ENCODE data around the gene TRIM2.

Gene TRIM2

DNA sequence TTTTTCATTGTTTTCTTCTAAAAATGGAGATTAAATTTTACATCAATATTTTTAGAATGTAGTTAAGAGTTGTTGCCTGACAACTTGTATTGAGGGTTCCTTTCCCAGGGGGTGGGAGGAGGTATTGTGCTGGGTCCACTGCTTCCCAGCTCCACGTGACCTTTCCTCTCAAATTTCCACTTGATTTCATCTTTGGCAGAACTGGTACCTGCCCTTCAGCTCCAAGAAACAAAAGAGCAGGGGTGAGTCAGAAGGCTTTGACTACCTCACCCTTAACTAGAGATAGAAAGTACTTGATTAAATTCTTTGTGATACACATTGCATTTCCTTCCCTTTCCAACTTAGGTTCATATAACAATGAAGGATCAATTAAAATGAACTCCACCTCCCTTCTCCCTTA, 19.7 kb downstream of the TRIM2 start:
- no peak for TF ChIP-seq POLR2AphosphoS5 (IDR thresholded peaks at IDR 0.05; ENCODE audit: low read depth, low read length)
- no peak for TF ChIP-seq TAF1 (IDR thresholded peaks at IDR 0.05; ENCODE audit: borderline replicate concordance, insufficient read depth, low read length)

DNA sequence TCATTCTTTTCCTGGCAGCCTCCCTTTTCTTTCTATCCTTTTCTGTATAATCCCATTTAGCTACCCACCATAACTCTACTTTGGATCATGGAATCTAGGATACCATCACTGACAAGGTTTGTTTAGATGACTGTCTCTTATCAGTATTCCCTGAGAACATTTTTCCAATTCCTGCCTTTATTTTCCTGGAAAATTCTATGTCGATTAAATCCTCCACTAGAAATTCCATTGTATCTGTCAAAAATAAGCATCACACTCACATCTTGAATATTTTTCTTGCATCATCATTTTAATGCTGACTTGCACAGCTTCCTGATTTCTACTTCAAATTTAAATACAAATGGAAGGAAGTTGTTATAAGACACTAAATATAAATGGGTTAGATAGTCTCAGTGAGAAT, 20.2 kb downstream of the TRIM2 start:
- TF ChIP-seq SIN3A (IDR thresholded peaks at IDR 0.05; ENCODE audit: borderline replicate concordance, insufficient read depth, low read length) (no peak), TAF1 (IDR thresholded peaks at IDR 0.05; ENCODE audit: borderline replicate concordance, insufficient read depth, low read length) (no peak), POLR2AphosphoS5 (IDR thresholded peaks at IDR 0.05; ENCODE audit: low read depth, low read length) (no peak)
- TF ChIP-seq, protein P1, sequence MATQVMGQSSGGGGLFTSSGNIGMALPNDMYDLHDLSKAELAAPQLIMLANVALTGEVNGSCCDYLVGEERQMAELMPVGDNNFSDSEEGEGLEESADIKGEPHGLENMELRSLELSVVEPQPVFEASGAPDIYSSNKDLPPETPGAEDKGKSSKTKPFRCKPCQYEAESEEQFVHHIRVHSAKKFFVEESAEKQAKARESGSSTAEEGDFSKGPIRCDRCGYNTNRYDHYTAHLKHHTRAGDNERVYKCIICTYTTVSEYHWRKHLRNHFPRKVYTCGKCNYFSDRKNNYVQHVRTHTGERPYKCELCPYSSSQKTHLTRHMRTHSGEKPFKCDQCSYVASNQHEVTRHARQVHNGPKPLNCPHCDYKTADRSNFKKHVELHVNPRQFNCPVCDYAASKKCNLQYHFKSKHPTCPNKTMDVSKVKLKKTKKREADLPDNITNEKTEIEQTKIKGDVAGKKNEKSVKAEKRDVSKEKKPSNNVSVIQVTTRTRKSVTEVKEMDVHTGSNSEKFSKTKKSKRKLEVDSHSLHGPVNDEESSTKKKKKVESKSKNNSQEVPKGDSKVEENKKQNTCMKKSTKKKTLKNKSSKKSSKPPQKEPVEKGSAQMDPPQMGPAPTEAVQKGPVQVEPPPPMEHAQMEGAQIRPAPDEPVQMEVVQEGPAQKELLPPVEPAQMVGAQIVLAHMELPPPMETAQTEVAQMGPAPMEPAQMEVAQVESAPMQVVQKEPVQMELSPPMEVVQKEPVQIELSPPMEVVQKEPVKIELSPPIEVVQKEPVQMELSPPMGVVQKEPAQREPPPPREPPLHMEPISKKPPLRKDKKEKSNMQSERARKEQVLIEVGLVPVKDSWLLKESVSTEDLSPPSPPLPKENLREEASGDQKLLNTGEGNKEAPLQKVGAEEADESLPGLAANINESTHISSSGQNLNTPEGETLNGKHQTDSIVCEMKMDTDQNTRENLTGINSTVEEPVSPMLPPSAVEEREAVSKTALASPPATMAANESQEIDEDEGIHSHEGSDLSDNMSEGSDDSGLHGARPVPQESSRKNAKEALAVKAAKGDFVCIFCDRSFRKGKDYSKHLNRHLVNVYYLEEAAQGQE (IDR thresholded peaks at IDR 0.05; ENCODE audit: insufficient read depth in 1 of 2, low read depth in 2 of 2, low read length in 2 of 2) = no peak

DNA sequence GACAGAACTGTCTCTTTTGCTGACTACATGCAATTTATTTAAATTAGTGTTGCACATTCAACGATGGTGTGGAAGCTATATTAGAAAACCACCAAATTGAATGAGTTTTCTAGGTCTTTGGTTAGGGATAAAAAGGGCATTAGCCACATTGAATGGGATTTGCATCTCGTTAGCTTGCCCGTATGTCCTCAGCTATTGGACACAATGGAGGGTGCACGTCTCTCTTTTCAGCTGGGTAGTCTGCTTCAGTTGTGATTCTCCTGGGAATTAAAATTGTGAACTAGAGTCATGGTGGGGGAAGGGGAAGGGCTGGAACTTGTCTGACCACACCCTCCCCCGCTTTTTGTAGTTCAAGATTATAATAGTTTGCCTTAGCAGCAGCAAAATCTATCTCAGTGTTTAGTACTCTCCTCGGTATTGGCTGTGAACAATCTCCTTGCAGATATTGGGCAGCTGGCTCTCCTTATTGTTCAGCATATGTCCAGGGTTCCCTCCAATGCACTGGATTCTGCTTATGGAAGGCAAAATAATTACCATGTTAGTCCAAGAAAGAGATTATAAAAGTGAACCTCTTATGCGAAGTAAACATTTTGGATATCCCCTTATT, 23.3 kb downstream of the TRIM2 start:
- TF ChIP-seq TAF1 (IDR thresholded peaks at IDR 0.05; ENCODE audit: borderline replicate concordance, insufficient read depth, low read length) (no peak), SIN3A (IDR thresholded peaks at IDR 0.05; ENCODE audit: borderline replicate concordance, insufficient read depth, low read length) (no peak), POLR2AphosphoS5 (IDR thresholded peaks at IDR 0.05; ENCODE audit: low read depth, low read length) (no peak), FOXP2 (optimal IDR thresholded peaks at IDR 0.05; ENCODE audit: borderline replicate concordance, extremely low read depth, extremely low read length, insufficient read depth) (no peak)
- TF ChIP-seq, protein P1 (IDR thresholded peaks at IDR 0.05; ENCODE audit: insufficient read depth in 1 of 2, low read depth in 2 of 2, low read length in 2 of 2) = no peak

DNA sequence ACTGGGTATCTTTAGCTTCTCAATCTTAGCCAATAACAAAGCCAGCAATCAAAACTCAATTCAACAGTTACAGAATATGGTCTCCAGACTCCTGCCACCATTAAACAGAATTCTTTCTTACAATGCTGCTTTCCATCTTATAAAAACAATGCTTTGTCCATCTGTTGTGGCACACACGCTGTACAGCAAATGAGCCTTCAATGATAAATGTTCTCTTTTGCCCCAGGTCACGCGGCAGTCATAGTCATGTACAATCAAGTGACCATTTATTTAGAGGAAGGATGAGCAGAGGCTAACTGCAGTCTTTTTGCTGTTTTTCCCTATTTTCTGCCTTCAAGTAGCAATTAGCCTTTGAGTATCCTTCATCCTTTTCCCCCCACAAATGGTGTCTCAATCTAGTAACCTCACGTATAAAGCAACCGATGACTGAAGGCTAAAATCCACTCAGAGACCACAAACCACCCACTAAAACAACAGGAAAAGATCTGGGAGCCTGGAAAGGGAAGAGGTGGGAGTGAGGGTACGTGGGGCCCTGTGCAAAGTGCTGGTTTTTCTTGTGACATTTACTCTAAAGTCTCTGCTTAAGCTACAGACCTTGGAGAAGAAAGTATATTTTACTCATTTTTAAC, 24.4 kb downstream of the TRIM2 start:
- TF ChIP-seq FOXP2 (optimal IDR thresholded peaks at IDR 0.05; ENCODE audit: borderline replicate concordance, extremely low read depth, extremely low read length, insufficient read depth) = no peak
- no peak for TF ChIP-seq TAF1 (IDR thresholded peaks at IDR 0.05; ENCODE audit: borderline replicate concordance, insufficient read depth, low read length)
- TF ChIP-seq SIN3A (IDR thresholded peaks at IDR 0.05; ENCODE audit: borderline replicate concordance, insufficient read depth, low read length) = no peak
- TF ChIP-seq, protein P1 (IDR thresholded peaks at IDR 0.05; ENCODE audit: insufficient read depth in 1 of 2, low read depth in 2 of 2, low read length in 2 of 2) = no peak
- TF ChIP-seq POLR2AphosphoS5 (IDR thresholded peaks at IDR 0.05; ENCODE audit: low read depth, low read length) = no peak

DNA sequence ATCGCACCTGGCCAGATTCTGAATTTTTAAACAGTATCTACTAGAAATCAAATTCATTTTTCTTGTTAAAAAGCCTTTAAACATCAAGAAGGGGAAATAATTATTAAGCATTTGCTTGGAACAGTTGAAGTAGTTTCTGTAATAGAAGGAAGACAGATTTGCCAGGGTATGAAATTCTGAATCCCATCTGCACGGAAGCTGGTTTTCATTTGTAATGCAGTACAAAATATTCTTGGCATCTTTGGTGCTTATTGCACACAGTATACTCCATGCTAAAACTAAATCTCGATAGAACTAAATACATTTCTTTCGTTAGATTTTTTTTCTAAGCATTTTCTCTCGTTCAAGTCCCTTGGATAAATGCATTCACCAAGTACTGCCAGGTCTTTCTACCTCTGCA, 25.3 kb downstream of the TRIM2 start:
- TF ChIP-seq FOXP2 (optimal IDR thresholded peaks at IDR 0.05; ENCODE audit: borderline replicate concordance, extremely low read depth, extremely low read length, insufficient read depth) (no peak), SIN3A (IDR thresholded peaks at IDR 0.05; ENCODE audit: borderline replicate concordance, insufficient read depth, low read length) (no peak), POLR2AphosphoS5 (IDR thresholded peaks at IDR 0.05; ENCODE audit: low read depth, low read length) (no peak), TAF1 (IDR thresholded peaks at IDR 0.05; ENCODE audit: borderline replicate concordance, insufficient read depth, low read length) (no peak)
- TF ChIP-seq, protein P1 (IDR thresholded peaks at IDR 0.05; ENCODE audit: insufficient read depth in 1 of 2, low read depth in 2 of 2, low read length in 2 of 2) = no peak
